Esophagus muscularis mucosa (tissue), 4 donors: Measurements from ENCODE around the gene SHLD1. TPM values are rescaled to one million over a fixed set of nuclear protein-coding genes. Genes with fewer than 3 reads are reported as not detected.
"Not testable (repeated sequence)": the region's sequence is repeated elsewhere in the genome, so short reads cannot be mapped to it uniquely, and the experiment has no call there.

Experiments
- DNase-seq: peaks from one replicate; pipeline ENCODE4 v3.0.0-alpha.2; 2017; ENCODE audit errors: extremely low spot score
- H3K27ac ChIP-seq, 4 donors: fragments of 200-600 bp; sonication (generic); replicated peaks in 1 of 4; 1 replicate in 3 of 4; 2 replicates in 1 of 4; pipeline ENCODE4 v1.5.1; 2016 to 2019; ENCODE audit warnings: mild to moderate bottlenecking in 1 of 4
- H3K27me3 ChIP-seq, 4 donors: fragments of 200-600 bp; sonication (generic); one replicate each; pipeline versions ENCODE4 v1.5.1 to v1.6.0; 2016 to 2019
- H3K36me3 ChIP-seq, 4 donors: fragments of 200-600 bp; sonication (generic); one replicate each; pipeline ENCODE4 v1.5.1; 2016 to 2019
- H3K4me1 ChIP-seq, 4 donors: fragments of 200-600 bp; sonication (generic); one replicate each; pipeline ENCODE4 v1.5.1; 2016 to 2019
- H3K4me3 ChIP-seq, 4 donors: fragments of 200-600 bp; sonication (generic); 1 replicate in 2 of 4; 2 replicates in 2 of 4; pipeline ENCODE4 v1.5.1; 2016 to 2019; ENCODE audit warnings: mild to moderate bottlenecking in 4 of 4, moderate library complexity in 1 of 4
- H3K9me3 ChIP-seq, 4 donors: fragments of 200-600 bp; sonication (generic); 1 replicate in 3 of 4; 2 replicates in 1 of 4; pipeline ENCODE4 v1.5.1; 2016 to 2019
- EP300 ChIP-seq: sonication (generic); formaldehyde crosslinking; IDR thresholded peaks from one replicate; pipeline ENCODE4 v1.6.1; 2017; ENCODE audit warnings: antibody characterized with exemption
- POLR2A ChIP-seq: fragments of 450-650 bp; IDR thresholded peaks from one replicate; pipeline ENCODE4 v1.6.1; 2017; ENCODE audit warnings: antibody characterized with exemption, moderate library complexity, mild to moderate bottlenecking, low read depth
- POLR2AphosphoS5 ChIP-seq, 2 donors: sonication (generic); formaldehyde crosslinking; IDR thresholded peaks; one replicate each; pipeline ENCODE4 v1.6.1; 2017; ENCODE audit warnings: antibody characterized with exemption in 2 of 2
- WGBS: methylation state at CpG from one replicate; pipeline ENCODE4 v1.1.5; 2018; 5-methylcytosine and 5-hydroxymethylcytosine counted together
- intact Hi-C: fragments of 100-400 bp; cut with DNase I; formaldehyde crosslinking; loops from one replicate; pipeline ENCODE4 v1.15.1; 2023
- total RNA-seq, 4 donors: library from RNA; depleted of rRNA; stranded (reverse); fragments of >200 nt; gene quantifications; one replicate each; pipeline versions ENCODE4 v1.1.0 to v1.2.1, GENCODE V29; 2016
- TF ChIP-seq, protein P1 (sequence below), 3 experiments: fragments of 200-600 bp in 2 of 3; fragments of 450-650 bp in 1 of 3; sonication (generic) in 2 of 3; IDR thresholded peaks; one replicate each; pipeline ENCODE4 v1.5.1; 2017 to 2019; ENCODE audit warnings: antibody characterized with exemption in 3 of 3, mild to moderate bottlenecking in 2 of 3, moderate library complexity in 1 of 3

The SHLD1 gene
- total RNA-seq, 4 donors from 2014 or later: 1.7 to 4.6 (median 2.6) TPM

DNA sequence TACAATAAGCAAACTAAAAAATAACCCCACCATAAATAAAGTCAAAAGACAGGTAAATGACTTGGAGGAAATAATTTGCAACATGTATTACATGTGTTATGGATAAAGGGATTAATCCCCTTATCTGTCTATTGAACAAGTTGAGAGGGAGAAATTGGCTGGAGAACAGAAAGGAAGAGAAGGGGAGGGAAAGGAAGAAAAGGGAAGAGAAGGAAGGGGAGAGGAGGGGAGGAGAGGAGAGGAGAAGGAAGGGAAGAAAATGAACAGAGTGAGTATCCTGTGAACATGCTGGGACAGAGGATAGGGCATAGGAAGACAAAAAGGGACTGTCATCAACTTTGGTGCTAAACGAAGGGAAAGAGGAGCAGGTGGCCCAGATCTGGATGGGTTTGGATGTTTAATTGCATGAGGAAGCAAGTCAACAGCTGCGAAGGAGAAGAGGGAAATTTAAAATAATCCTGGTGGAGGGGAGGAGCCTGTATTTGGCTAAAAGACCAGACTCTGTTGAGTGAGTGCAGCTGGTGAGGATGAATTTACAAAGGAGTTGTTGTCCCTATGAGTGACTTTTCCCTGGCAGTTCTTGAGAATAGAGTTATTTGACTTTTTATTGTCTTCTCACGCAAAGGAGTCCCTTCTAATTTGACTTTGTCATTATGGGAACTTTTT lies 14.2 kb upstream of the SHLD1 start:
- no peak for DNase-seq
- Histone ChIP-seq H3K9me3 (no peaks in the 10 kb centered on the region), H3K4me1 (peaks cover 11 to 51% (median 44%) of the 10 kb centered on the region in 4 donors), H3K36me3 (no peaks in the 10 kb centered on the region), H3K27me3 (no peaks in the 10 kb centered on the region), H3K4me3 (no peak overlapping the region), H3K27ac (peak overlapping the region; percentile 20 to 46 (median 20))
- intact Hi-C loops: loop anchor here (5.0 kb wide), 1 partner anchor 79 kb away; no protein-coding TSS in a partner anchor
- TF ChIP-seq POLR2AphosphoS5 (IDR thresholded peaks at IDR 0.05) (peak in 1 of 2 donors; percentile 11), EP300 (no peak)
- 30% methylated on average over 3 of the region's 3 CpGs for WGBS

DNA sequence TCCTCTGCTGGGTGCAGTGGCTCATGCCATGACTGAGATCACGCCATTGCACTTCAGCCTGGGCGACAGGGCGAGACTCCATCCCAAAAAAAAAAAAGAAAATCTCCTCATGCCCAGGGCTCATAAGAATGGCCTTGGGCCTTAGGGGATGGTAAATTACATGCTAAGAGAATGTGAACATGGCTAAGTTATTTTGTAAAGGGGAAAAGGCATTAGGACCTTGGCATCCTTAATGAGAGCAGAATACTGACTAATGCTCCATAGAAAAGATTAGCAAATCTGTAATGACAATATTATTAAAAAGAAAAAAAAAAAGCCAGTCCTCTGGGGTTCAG lies 12.6 kb upstream of the SHLD1 start:
- H3K27me3 ChIP-seq: no peaks in the 10 kb centered on the region
- TF ChIP-seq POLR2AphosphoS5 (IDR thresholded peaks at IDR 0.05) (no peak), EP300 (no peak), POLR2A (no peak)
- TF ChIP-seq, protein P1, sequence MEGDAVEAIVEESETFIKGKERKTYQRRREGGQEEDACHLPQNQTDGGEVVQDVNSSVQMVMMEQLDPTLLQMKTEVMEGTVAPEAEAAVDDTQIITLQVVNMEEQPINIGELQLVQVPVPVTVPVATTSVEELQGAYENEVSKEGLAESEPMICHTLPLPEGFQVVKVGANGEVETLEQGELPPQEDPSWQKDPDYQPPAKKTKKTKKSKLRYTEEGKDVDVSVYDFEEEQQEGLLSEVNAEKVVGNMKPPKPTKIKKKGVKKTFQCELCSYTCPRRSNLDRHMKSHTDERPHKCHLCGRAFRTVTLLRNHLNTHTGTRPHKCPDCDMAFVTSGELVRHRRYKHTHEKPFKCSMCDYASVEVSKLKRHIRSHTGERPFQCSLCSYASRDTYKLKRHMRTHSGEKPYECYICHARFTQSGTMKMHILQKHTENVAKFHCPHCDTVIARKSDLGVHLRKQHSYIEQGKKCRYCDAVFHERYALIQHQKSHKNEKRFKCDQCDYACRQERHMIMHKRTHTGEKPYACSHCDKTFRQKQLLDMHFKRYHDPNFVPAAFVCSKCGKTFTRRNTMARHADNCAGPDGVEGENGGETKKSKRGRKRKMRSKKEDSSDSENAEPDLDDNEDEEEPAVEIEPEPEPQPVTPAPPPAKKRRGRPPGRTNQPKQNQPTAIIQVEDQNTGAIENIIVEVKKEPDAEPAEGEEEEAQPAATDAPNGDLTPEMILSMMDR (IDR thresholded peaks at IDR 0.05): no peak
- no peak overlapping the region for H3K4me3 ChIP-seq
- no peaks in the 10 kb centered on the region for H3K9me3 ChIP-seq
- H3K27ac ChIP-seq: no peak overlapping the region
- no peak for DNase-seq
- H3K4me1 ChIP-seq: peaks cover 4 to 35% (median 28%) of the 10 kb centered on the region in 4 donors
- no peaks in the 10 kb centered on the region for H3K36me3 ChIP-seq
- intact Hi-C loops: loop anchor here (5.0 kb wide), 1 partner anchor 80 kb away; no protein-coding TSS in a partner anchor
- 90% methylated on average over 3 of the region's 3 CpGs for WGBS

DNA sequence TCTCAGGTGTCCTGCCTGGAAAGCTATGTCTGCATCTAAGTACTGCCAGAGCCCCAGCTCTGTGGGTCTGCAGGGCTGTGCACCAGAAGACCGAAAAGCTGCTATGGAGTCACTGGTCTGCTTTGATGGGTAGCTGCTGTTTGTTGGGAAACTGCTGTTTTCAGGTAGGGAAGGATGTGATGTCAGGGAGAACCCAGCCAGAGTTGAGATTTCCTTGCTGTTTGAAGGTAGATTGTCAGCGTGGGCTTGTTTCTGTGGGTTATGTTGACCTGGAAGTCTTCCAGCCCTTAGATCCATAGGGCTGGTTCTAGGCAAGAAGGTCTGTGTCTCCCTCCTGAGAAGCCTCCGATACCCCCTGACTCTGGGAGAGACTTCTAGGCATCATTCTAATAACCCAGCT lies 12.2 kb upstream of the SHLD1 start:
- intact Hi-C loops: loop anchor here (5.0 kb wide), 1 partner anchor 81 kb away; no protein-coding TSS in a partner anchor
- no peak overlapping the region for H3K27ac ChIP-seq
- 94% methylated on average over 3 of the region's 3 CpGs for WGBS
- no peak overlapping the region for H3K4me3 ChIP-seq
- peaks cover 4 to 31% (median 24%) of the 10 kb centered on the region in 4 donors for H3K4me1 ChIP-seq
- H3K27me3 ChIP-seq: no peaks in the 10 kb centered on the region
- no peaks in the 10 kb centered on the region for H3K9me3 ChIP-seq
- DNase-seq: no peak
- no peaks in the 10 kb centered on the region for H3K36me3 ChIP-seq
- TF ChIP-seq, protein P1 (IDR thresholded peaks at IDR 0.05): no peak
- TF ChIP-seq POLR2AphosphoS5 (IDR thresholded peaks at IDR 0.05) (no peak), POLR2A (no peak), EP300 (no peak)

DNA sequence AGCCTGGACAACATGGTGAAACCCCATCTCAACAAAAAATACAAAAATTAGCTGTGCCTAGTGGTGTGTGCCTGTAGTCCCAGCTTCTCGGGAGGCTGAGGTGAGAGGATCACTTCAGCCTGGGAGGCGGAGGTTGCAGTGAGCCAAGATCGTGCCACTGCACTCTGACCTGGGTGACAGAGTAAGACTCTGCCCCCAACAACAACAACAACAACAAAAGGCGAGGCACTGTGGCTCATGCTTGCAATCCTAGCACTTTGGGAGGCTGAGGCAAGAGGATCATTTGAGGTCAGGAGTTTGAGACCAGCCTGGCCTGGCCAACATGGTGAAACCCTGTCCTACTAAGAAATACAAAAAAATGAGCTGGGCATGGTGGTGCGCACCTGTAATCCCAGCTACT lies 9.6 kb upstream of the SHLD1 start:
- H3K4me3 ChIP-seq, H3K36me3 ChIP-seq, H3K27me3 ChIP-seq, intact Hi-C loops, H3K27ac ChIP-seq, DNase-seq, H3K9me3 ChIP-seq: not testable (repeated sequence)
- 96% methylated on average over 5 of the region's 5 CpGs for WGBS
- peaks cover 4 to 24% (median 21%) of the 10 kb centered on the region in 4 donors for H3K4me1 ChIP-seq

DNA sequence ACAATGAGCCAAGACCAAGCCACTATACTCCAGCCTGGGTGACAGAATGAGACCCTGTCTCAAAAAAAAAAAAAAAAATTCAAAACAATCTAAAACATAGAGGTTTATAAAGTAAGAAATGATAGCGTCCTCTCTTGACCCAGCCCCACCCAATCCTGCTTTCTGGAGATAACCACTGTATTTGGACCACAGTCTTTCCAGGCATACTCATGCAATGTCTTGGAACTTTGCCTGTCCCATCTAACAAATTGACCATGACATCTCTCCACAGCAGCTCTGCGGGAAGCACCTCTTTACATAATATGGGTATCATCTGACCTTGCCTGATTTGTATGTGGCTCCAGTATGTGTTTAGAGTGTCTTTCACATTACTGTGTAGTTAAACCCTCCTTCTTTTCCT lies 9.1 kb upstream of the SHLD1 start:
- Histone ChIP-seq H3K27me3 (no peaks in the 10 kb centered on the region), H3K4me1 (peaks cover 4 to 20% (median 18%) of the 10 kb centered on the region in 4 donors), H3K36me3 (no peaks in the 10 kb centered on the region), H3K27ac (no peak overlapping the region), H3K4me3 (no peak overlapping the region), H3K9me3 (no peaks in the 10 kb centered on the region)
- intact Hi-C loops: no loop called here
- WGBS: 77% methylated on average over 2 of the region's 2 CpGs
- no peak for DNase-seq
- TF ChIP-seq, protein P1 (IDR thresholded peaks at IDR 0.05): no peak
- no peak for TF ChIP-seq POLR2A

DNA sequence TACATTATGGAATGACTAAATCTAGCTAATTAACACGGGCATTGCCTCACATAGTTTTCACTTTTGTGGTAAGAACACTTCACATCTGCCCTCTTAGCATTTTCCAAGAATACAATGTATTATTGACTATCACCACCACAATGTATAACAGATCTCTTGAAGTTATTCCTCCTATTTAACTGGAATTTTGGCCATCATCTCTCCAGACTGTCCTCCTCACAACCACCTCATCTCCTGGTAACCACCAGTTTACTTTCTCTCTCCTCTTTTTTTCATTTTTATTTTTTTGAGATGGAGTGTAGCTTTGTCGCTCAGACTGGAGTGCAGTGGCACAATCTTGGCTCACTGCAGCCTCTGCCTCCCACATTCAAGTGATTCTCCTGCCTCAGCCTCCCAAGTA lies 8.2 kb upstream of the SHLD1 start:
- intact Hi-C loops: no loop called here
- DNase-seq: no peak
- WGBS: 90% methylated on average over 2 of the region's 2 CpGs

More for the DNA sequence above, 8.2 kb upstream of the SHLD1 start:
- H3K27me3 ChIP-seq: no peaks in the 10 kb centered on the region
- H3K36me3 ChIP-seq: no peaks in the 10 kb centered on the region
- no peak overlapping the region for H3K4me3 ChIP-seq
- TF ChIP-seq POLR2A: no peak
- no peak for TF ChIP-seq EP300
- TF ChIP-seq, protein P1 (IDR thresholded peaks at IDR 0.05): no peak
- TF ChIP-seq POLR2AphosphoS5 (IDR thresholded peaks at IDR 0.05): no peak
- H3K9me3 ChIP-seq: no peaks in the 10 kb centered on the region
- H3K27ac ChIP-seq: no peak overlapping the region
- H3K4me1 ChIP-seq: peaks cover 0 to 11% (median 9%) of the 10 kb centered on the region in 4 donors
